Vagina (tissue), 2 donors: ENCODE measurements around the gene EPB41L5. TPM values are rescaled to one million over a fixed set of nuclear protein-coding genes. Genes with fewer than 3 reads are reported as not detected.
"Not testable (repeated sequence)": the region's sequence is repeated elsewhere in the genome, so short reads cannot be mapped to it uniquely, and the experiment has no call there.

ENCODE experiments used
- DNase-seq, 2 donors: peaks; one replicate each; pipeline ENCODE4 v3.0.0-alpha.2; 2017; ENCODE audit errors: extremely low spot score in 2 of 2
- H3K27ac ChIP-seq: fragments of 200-600 bp; sonication (generic); one replicate; pipeline ENCODE4 v1.5.1; 2019
- H3K27me3 ChIP-seq: fragments of 200-600 bp; sonication (generic); one replicate; pipeline ENCODE4 v1.5.1; 2019
- H3K36me3 ChIP-seq, 2 donors: fragments of 200-600 bp; sonication (generic); one replicate each; pipeline ENCODE4 v1.5.1; 2017 to 2019
- H3K4me1 ChIP-seq: fragments of 200-600 bp; sonication (generic); one replicate; pipeline ENCODE4 v1.5.1; 2019
- H3K4me3 ChIP-seq, 2 donors: fragments of 200-600 bp; sonication (generic); 1 replicate in 1 of 2; 2 replicates in 1 of 2; pipeline ENCODE4 v1.5.1; 2016 to 2019
- H3K9me3 ChIP-seq: fragments of 200-600 bp; sonication (generic); one replicate; pipeline ENCODE4 v1.5.1; 2019
- POLR2A ChIP-seq, 2 donors: fragments of 450-650 bp; IDR thresholded peaks; one replicate each; pipeline ENCODE4 v1.6.1; 2017; ENCODE audit warnings: antibody characterized with exemption in 2 of 2, mild to moderate bottlenecking in 2 of 2, moderate library complexity in 2 of 2
- POLR2AphosphoS5 ChIP-seq, 2 donors: sonication (generic); formaldehyde crosslinking; IDR thresholded peaks; one replicate each; pipeline ENCODE4 v1.9.0; 2017; ENCODE audit warnings: antibody characterized with exemption in 2 of 2, mild to moderate bottlenecking in 2 of 2, low read depth in 1 of 2; ENCODE audit not compliant: insufficient read depth in 1 of 2
- intact Hi-C: fragments of 100-400 bp; cut with DNase I; formaldehyde crosslinking; loops from one replicate; pipeline ENCODE4 v1.15.1; 2023
- total RNA-seq: library from RNA; depleted of rRNA; stranded (reverse); fragments of >200 nt; gene quantifications from one replicate; pipeline ENCODE4 v1.2.3, GENCODE V29; 2016
- TF ChIP-seq, protein P1 (sequence below), 3 experiments: fragments of 450-650 bp in 2 of 3; fragments of 200-600 bp in 1 of 3; sonication (generic) in 1 of 3; IDR thresholded peaks; one replicate each; pipeline ENCODE4 v1.5.1; 2017 to 2019; ENCODE audit warnings: antibody characterized with exemption in 3 of 3, mild to moderate bottlenecking in 2 of 3, moderate library complexity in 2 of 3

Gene EPB41L5
- total RNA-seq, 1 donor from 2014 or later: 37.6 TPM

DNA sequence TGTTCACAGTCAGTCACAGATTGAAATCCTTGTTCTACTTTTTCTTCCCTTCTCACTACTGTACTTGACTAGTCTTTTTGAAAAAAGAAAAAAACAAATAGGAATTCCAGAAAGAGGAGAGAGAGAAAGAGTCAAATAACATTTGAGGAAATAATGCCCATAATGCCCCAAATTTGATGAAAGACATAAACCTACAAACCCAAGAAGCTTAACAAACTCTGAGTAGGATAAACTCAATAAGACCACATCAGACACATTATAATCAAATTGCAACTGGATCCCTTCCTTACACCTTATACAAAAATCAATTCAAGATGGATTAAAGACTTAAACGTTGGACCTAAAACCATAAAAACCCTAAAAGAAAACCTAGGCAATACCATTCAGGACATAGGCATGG is 179.4 kb downstream of the EPB41L5 start:
- intact Hi-C loops: no loop called here
- H3K27me3 ChIP-seq: no peaks in the 10 kb centered on the region
- TF ChIP-seq POLR2A (IDR thresholded peaks at IDR 0.05) (no peak), POLR2AphosphoS5 (IDR thresholded peaks at IDR 0.05; ENCODE audit: insufficient read depth in 1 of 2, low read depth in 1 of 2) (no peak)
- TF ChIP-seq, protein P1, sequence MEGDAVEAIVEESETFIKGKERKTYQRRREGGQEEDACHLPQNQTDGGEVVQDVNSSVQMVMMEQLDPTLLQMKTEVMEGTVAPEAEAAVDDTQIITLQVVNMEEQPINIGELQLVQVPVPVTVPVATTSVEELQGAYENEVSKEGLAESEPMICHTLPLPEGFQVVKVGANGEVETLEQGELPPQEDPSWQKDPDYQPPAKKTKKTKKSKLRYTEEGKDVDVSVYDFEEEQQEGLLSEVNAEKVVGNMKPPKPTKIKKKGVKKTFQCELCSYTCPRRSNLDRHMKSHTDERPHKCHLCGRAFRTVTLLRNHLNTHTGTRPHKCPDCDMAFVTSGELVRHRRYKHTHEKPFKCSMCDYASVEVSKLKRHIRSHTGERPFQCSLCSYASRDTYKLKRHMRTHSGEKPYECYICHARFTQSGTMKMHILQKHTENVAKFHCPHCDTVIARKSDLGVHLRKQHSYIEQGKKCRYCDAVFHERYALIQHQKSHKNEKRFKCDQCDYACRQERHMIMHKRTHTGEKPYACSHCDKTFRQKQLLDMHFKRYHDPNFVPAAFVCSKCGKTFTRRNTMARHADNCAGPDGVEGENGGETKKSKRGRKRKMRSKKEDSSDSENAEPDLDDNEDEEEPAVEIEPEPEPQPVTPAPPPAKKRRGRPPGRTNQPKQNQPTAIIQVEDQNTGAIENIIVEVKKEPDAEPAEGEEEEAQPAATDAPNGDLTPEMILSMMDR (IDR thresholded peaks at IDR 0.05): no peak

DNA sequence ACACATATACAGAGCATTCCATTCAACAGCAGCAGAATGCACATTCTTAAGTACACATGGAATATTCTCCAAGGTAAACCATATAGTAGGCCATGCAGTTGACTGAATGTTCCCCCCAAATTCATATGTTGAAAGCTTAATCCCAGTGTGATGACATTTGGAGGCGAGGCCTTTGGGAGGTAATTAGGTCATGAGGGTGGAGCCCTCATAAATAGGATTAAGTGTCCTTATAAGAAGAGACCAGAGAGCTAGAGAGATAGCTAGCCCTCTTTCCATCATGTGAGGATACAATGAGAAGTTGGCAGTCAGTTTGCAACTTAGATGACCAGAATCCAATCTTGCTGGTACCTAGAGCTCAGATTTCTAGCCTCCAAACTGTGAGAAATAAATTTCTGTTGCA is 182.7 kb downstream of the EPB41L5 start:
- TF ChIP-seq POLR2AphosphoS5 (IDR thresholded peaks at IDR 0.05; ENCODE audit: insufficient read depth in 1 of 2, low read depth in 1 of 2) (peak in 1 of 2 donors; percentile 31), POLR2A (IDR thresholded peaks at IDR 0.05) (no peak)
- TF ChIP-seq, protein P1 (IDR thresholded peaks at IDR 0.05): no peak
- no peak overlapping the region for H3K4me3 ChIP-seq
- no peaks in the 10 kb centered on the region for H3K4me1 ChIP-seq
- intact Hi-C loops: no loop called here
- DNase-seq: no peak
- H3K27me3 ChIP-seq: no peaks in the 10 kb centered on the region
- H3K27ac ChIP-seq: no peak overlapping the region
- no peaks in the 10 kb centered on the region for H3K36me3 ChIP-seq
- H3K9me3 ChIP-seq: no peaks in the 10 kb centered on the region

More for the DNA sequence above, 179.4 kb downstream of the EPB41L5 start:
- no peak for DNase-seq
- Histone ChIP-seq H3K36me3 (no peaks in the 10 kb centered on the region), H3K4me1 (no peaks in the 10 kb centered on the region), H3K9me3 (no peaks in the 10 kb centered on the region), H3K4me3 (no peak overlapping the region), H3K27ac (no peak overlapping the region)

DNA sequence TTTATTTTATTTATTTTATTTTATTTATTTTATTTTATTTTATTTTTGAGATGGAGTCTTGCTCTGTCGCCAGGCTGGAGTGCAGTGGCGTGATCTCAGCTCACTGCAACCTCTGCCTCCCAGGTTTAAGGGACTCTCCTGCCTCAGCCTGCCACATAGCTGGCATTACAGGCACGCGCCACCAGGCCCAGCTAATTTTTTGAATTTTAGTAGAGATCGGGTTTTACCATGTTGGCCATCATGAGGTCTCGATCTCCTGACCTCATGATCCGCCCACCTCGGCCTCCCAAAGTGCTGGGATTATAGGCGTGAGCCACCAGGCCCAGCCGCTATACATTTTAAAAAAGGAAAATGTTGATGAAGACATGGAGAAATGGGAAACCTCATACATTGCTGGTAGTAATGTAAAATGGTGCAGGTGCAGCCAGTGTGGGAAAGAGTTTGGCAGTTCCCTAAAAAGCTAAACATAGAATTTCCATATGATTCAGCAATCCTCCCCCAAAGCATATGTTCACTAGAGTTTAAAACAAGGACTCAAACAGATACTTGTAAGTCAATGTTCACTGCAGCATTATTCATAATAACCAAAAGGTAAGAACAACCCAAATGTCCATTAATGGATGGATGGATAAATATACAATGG is 187.1 kb downstream of the EPB41L5 start:
- H3K4me1 ChIP-seq, H3K4me3 ChIP-seq, DNase-seq, H3K27me3 ChIP-seq, H3K9me3 ChIP-seq, H3K27ac ChIP-seq, intact Hi-C loops, H3K36me3 ChIP-seq: not testable (repeated sequence)

GRCh38 chr2:120203251-120204021 is 190.6 kb downstream of the EPB41L5 start:
- Histone ChIP-seq H3K4me3 (no peak overlapping the region), H3K27me3 (no peaks in the 10 kb centered on the region), H3K4me1 (no peaks in the 10 kb centered on the region), H3K36me3 (no peaks in the 10 kb centered on the region), H3K9me3 (no peaks in the 10 kb centered on the region), H3K27ac (no peak overlapping the region)
- TF ChIP-seq POLR2A (IDR thresholded peaks at IDR 0.05): no peak
- TF ChIP-seq, protein P1 (IDR thresholded peaks at IDR 0.05): no peak
- intact Hi-C loops: no loop called here
- DNase-seq: peak in 1 of 2 donors; percentile 77

GRCh38 chr2:120204022-120204405 is 191.1 kb downstream of the EPB41L5 start:
- H3K27ac ChIP-seq: no peak overlapping the region

More at GRCh38 chr2:120204022-120204405, 191.1 kb downstream of the EPB41L5 start:
- Histone ChIP-seq H3K27me3 (no peaks in the 10 kb centered on the region), H3K4me1 (no peaks in the 10 kb centered on the region), H3K4me3 (no peak overlapping the region), H3K36me3 (no peaks in the 10 kb centered on the region), H3K9me3 (no peaks in the 10 kb centered on the region)
- DNase-seq: peak; percentile 75 to 92
- TF ChIP-seq POLR2AphosphoS5 (IDR thresholded peaks at IDR 0.05; ENCODE audit: insufficient read depth in 1 of 2, low read depth in 1 of 2): no peak
- TF ChIP-seq, protein P1 (IDR thresholded peaks at IDR 0.05): no peak
- no peak for TF ChIP-seq POLR2A (IDR thresholded peaks at IDR 0.05)
- intact Hi-C loops: no loop called here
